Measurements from ENCODE around the gene THEMIS2. TPM values are rescaled to one million over a fixed set of nuclear protein-coding genes. Genes with fewer than 3 reads are reported as not detected.

The THEMIS2 gene
- total and polyA plus RNA-seq, 10 of the 15 experiments (the other 5 are each of a cell fraction or from before 2014, with no cell fraction given), result 9.1 to 114 (median 38.3) TPM

DNA sequence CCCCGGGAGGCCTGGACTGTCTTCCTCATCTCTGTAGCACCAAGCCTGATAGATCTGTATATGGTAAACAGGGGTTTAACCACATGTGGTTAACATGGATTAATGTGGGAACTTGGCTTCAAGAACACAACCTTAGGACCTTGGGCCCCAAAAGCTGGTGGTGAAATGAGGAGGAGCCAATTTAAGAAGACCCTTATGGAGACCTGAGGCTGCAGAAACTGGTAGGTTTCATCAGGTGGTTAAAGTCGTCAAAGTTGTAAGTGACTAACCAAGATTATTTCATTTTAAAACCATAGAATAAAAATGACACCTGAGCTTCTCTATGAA is 14.0 kb downstream of the THEMIS2 start:
- BruUV-seq (replicated peaks), result no TSS peak
- FAIRE-seq, result no peak
- in situ Hi-C loops (cut with MboI), result no loop called here
- Histone ChIP-seq H3K36me3 (ENCODE audit: control insufficient read depth in 2 of 2, insufficient read depth in 2 of 2, low read length in 1 of 2) (peaks cover 15 to 31% of the 10 kb centered on the region in 2 experiments), H3K9ac (ENCODE audit: control insufficient read depth, insufficient read depth, low read length) (peak overlapping the region; percentile 48; the same call in 1 of the 2 replicates), H3K4me3 (no peak overlapping the region), H4K20me1 (ENCODE audit: control insufficient read depth, insufficient read depth) (no peaks in the 10 kb centered on the region), H3K9me3 (replicated peaks; ENCODE audit: control insufficient read depth, insufficient read depth, low read length) (no peaks in the 10 kb centered on the region; the same call in 2 of the 3 replicates), H2AFZ (ENCODE audit: control insufficient read depth, low read depth, low read length) (no peak overlapping the region), H3K27me3 (replicated peaks in 1 of 2; ENCODE audit: control insufficient read depth in 2 of 2, insufficient read depth in 2 of 2, low read length in 1 of 2) (no peaks in the 10 kb centered on the region), H3K27ac (ENCODE audit: control insufficient read depth, insufficient read depth) (peak overlapping the region; percentile 94), H3K79me2 (ENCODE audit: control insufficient read depth, insufficient read depth, low read length) (peaks cover 39% of the 10 kb centered on the region), H3K4me2 (ENCODE audit: control insufficient read depth, insufficient read depth) (peak overlapping the region; percentile 6), H3K4me1 (ENCODE audit: control insufficient read depth, insufficient read depth, low read length) (peaks cover 78% of the 10 kb centered on the region)
- TF ChIP-seq RFX5 (IDR thresholded peaks at IDR 0.05; ENCODE audit: low read depth, low read length) (no peak), MEF2B (IDR thresholded peaks at IDR 0.05; ENCODE audit: partially characterized antibody, poor library complexity, severe bottlenecking) (peak; percentile 8), RUNX3 (IDR thresholded peaks at IDR 0.05; ENCODE audit: low read length) (peak; percentile 61)
- WGBS (ENCODE audit: insufficient coverage, insufficient replicate concordance, low lambda C conversion rate, missing lambda C conversion rate), result 0% methylated on average over 2 of the region's 2 CpGs
- RAD21 ChIA-PET (ENCODE audit: unreplicated experiment), result interaction anchor here (0.9 to 1.5 kb wide), 5 partner anchors 11 to 47 kb away, joined by 3 to 7 read pairs (median 3); no protein-coding TSS in a partner anchor
- SMC1A ChIA-PET (ENCODE audit: uncharacterized antibody, unreplicated experiment), result interaction anchor here (0.7 to 3.0 kb wide), 11 partner anchors 10 to 62 kb away, joined by 3 to 19 read pairs (median 4); partner anchors contain the start of genes PPP1R8 and THEMIS2
- POLR2A ChIA-PET, result interaction anchor here (1.0 to 2.6 kb wide), 3 partner anchors 9 to 22 kb away, joined by 3 to 13 read pairs (median 9); partner anchors contain the start of gene THEMIS2
- no peak for ATAC-seq
- CTCF ChIA-PET, result interaction anchor here (2.0 kb wide), 1 partner anchor 9 kb away, joined by 8 read pairs; no protein-coding TSS in a partner anchor
- DNase-seq (ENCODE audit: low read depth, low spot score), result no peak
- intact Hi-C loops (cut with micrococcal nuclease; ENCODE audit: unreplicated experiment), result no loop called here

- no peak for FAIRE-seq
- in situ Hi-C loops (cut with MboI), result no loop called here
- peak overlapping the region; percentile 68 for H3K4me2 ChIP-seq (ENCODE audit: control insufficient read depth, insufficient read depth)
- WGBS (ENCODE audit: insufficient coverage, insufficient replicate concordance, low lambda C conversion rate, missing lambda C conversion rate), result 1% methylated on average over 3 of the region's 3 CpGs
- H4K20me1 ChIP-seq (ENCODE audit: control insufficient read depth, insufficient read depth), result no peaks in the 10 kb centered on the region
- ChIA-PET CTCF (interaction anchor here (2.0 kb wide), 1 partner anchor 10 kb away, joined by 8 read pairs; no protein-coding TSS in a partner anchor), SMC1A (ENCODE audit: uncharacterized antibody, unreplicated experiment) (interaction anchor here (0.7 to 3.0 kb wide), 10 partner anchors 10 to 62 kb away, joined by 3 to 19 read pairs (median 4); partner anchors contain the start of genes PPP1R8 and THEMIS2), RAD21 (ENCODE audit: unreplicated experiment) (interaction anchor here (0.9 to 1.5 kb wide), 5 partner anchors 12 to 47 kb away, joined by 3 to 7 read pairs (median 3); no protein-coding TSS in a partner anchor), POLR2A (interaction anchor here (1.5 to 2.6 kb wide), 2 partner anchors 9 to 23 kb away, joined by 9 to 13 read pairs; no protein-coding TSS in a partner anchor)
- H2AFZ ChIP-seq (ENCODE audit: control insufficient read depth, low read depth, low read length), result no peak overlapping the region
- no peaks in the 10 kb centered on the region for H3K27me3 ChIP-seq (replicated peaks in 1 of 2; ENCODE audit: control insufficient read depth in 2 of 2, insufficient read depth in 2 of 2, low read length in 1 of 2)
- no peaks in the 10 kb centered on the region; the same call in 2 of the 3 replicates for H3K9me3 ChIP-seq (replicated peaks; ENCODE audit: control insufficient read depth, insufficient read depth, low read length)
- H3K79me2 ChIP-seq (ENCODE audit: control insufficient read depth, insufficient read depth, low read length), result peaks cover 39% of the 10 kb centered on the region
- peak overlapping the region; percentile 94 for H3K27ac ChIP-seq (ENCODE audit: control insufficient read depth, insufficient read depth)
- ATAC-seq, result no peak
- H3K9ac ChIP-seq (ENCODE audit: control insufficient read depth, insufficient read depth, low read length), result peak overlapping the region; percentile 48; the same call in 1 of the 2 replicates
- H3K36me3 ChIP-seq (ENCODE audit: control insufficient read depth in 2 of 2, insufficient read depth in 2 of 2, low read length in 1 of 2), result peaks cover 15 to 31% of the 10 kb centered on the region in 2 experiments
- intact Hi-C loops (cut with micrococcal nuclease; ENCODE audit: unreplicated experiment), result no loop called here
- no TSS peak for BruUV-seq (replicated peaks)
- H3K4me1 ChIP-seq (ENCODE audit: control insufficient read depth, insufficient read depth, low read length), result peaks cover 82% of the 10 kb centered on the region
- 0 out of 2 replicates have a peak overlapping the region, but pooled peaks have one; percentile 11 for H3K4me3 ChIP-seq
- DNase-seq (ENCODE audit: low read depth, low spot score), result no peak
- TF ChIP-seq RCOR1 (conservative IDR thresholded peaks at IDR 0.05; ENCODE audit: low read depth, low read length) (no peak), FOXM1 (IDR thresholded peaks at IDR 0.05; ENCODE audit: low read depth, low read length) (no peak), ZBTB33 (IDR thresholded peaks at IDR 0.05) (no peak), MTA2 (IDR thresholded peaks at IDR 0.05; ENCODE audit: low read depth) (no peak), GABPA (IDR thresholded peaks at IDR 0.05; ENCODE audit: low read depth) (no peak), NR2C1 (IDR thresholded peaks at IDR 0.05) (no peak), TAF1 (IDR thresholded peaks at IDR 0.05; ENCODE audit: borderline replicate concordance, low read depth, low read length) (no peak)
- TF ChIP-seq, protein P1, sequence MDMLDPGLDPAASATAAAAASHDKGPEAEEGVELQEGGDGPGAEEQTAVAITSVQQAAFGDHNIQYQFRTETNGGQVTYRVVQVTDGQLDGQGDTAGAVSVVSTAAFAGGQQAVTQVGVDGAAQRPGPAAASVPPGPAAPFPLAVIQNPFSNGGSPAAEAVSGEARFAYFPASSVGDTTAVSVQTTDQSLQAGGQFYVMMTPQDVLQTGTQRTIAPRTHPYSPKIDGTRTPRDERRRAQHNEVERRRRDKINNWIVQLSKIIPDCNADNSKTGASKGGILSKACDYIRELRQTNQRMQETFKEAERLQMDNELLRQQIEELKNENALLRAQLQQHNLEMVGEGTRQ (IDR thresholded peaks at IDR 0.05; ENCODE audit: borderline replicate concordance, low read depth, low read length), result no peak
- TF ChIP-seq, protein P2, sequence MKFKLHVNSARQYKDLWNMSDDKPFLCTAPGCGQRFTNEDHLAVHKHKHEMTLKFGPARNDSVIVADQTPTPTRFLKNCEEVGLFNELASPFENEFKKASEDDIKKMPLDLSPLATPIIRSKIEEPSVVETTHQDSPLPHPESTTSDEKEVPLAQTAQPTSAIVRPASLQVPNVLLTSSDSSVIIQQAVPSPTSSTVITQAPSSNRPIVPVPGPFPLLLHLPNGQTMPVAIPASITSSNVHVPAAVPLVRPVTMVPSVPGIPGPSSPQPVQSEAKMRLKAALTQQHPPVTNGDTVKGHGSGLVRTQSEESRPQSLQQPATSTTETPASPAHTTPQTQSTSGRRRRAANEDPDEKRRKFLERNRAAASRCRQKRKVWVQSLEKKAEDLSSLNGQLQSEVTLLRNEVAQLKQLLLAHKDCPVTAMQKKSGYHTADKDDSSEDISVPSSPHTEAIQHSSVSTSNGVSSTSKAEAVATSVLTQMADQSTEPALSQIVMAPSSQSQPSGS (IDR thresholded peaks at IDR 0.05; ENCODE audit: low read length), result no peak
Measured at GRCh38 chr1:27886744-27887143, 14.4 kb downstream of the THEMIS2 start.

All from GM12878 (cell line).